DOHH2 (cell line): ENCODE measurements around the gene CIAO2A.

Source experiments
- CTCF ChIP-seq: fragments of 200-600 bp; sonication (generic); IDR thresholded peaks from one replicate; pipeline ENCODE4 v1.5.1; 2014; ENCODE audit warnings: antibody characterized with exemption, mild to moderate bottlenecking, low read depth, low read length; ENCODE audit not compliant: poor library complexity, severe bottlenecking
- EZH2phosphoT487 ChIP-seq: fragments of 200-600 bp; sonication (generic); IDR thresholded peaks from 2 replicates; pipeline ENCODE4 v1.6.1; 2017; ENCODE audit warnings: borderline replicate concordance, mild to moderate bottlenecking, antibody characterized with exemption, low read length, moderate library complexity, mixed read lengths

- TF ChIP-seq CTCF (no peak), EZH2phosphoT487 (no peak)
Measured at GRCh38 chr15:64050281-64051092, 43.2 kb downstream of the CIAO2A start.
